HEK293 (cell line): Measurements from ENCODE around the gene CYP2F1.

Source experiments
- CTCF ChIA-PET: fragments of 350-600 bp; formaldehyde crosslinking; extraction: SDS; loops from one replicate; lab custom pipeline; 2021; ENCODE audit warnings: antibody characterized with exemption; lab: Yijun Ruan, JAX
- POLR2A ChIA-PET: fragments of 300-600 bp; formaldehyde crosslinking; extraction: SDS; loops from one replicate; lab custom pipeline; 2020; ENCODE audit warnings: antibody characterized with exemption, inconsistent platforms; lab: Yijun Ruan, JAX
- H3K27ac ChIP-seq: fragments of 200-500 bp; sonication (Bioruptor generic); 2 replicates; pipeline ENCODE4 v1.5.1; 2014; ENCODE audit warnings: low read depth, low read length, control low read depth, inconsistent platforms; ENCODE audit errors: extremely low read depth
- H3K36me3 ChIP-seq, 2 experiments: fragments of 200-500 bp in 1 of 2; sonication (Bioruptor generic) in 1 of 2; 1 replicate in 1 of 2; 2 replicates in 1 of 2; pipeline ENCODE4 v1.5.1; 2014 to 2017; ENCODE audit warnings: inconsistent platforms in 2 of 2, low read length in 2 of 2; ENCODE audit not compliant: control insufficient read depth in 2 of 2, insufficient read depth in 1 of 2
- H3K4me1 ChIP-seq: fragments of 200-500 bp; sonication (Bioruptor generic); 2 replicates; pipeline ENCODE4 v1.5.1; 2014; ENCODE audit warnings: mild to moderate bottlenecking, low read length, inconsistent platforms; ENCODE audit not compliant: control insufficient read depth, insufficient read depth
- H3K4me3 ChIP-seq: 2 replicates; pipeline ENCODE4 v1.5.1; 2011; ENCODE audit warnings: low read depth, mild to moderate bottlenecking, control low read depth, low read length, moderate library complexity
- H3K9me3 ChIP-seq: fragments of 200-500 bp; sonication (Bioruptor generic); 2 replicates; pipeline ENCODE4 v1.5.1; 2014; ENCODE audit warnings: low read depth, low read length, inconsistent platforms; ENCODE audit not compliant: control insufficient read depth, insufficient read depth
- HOXA7 ChIP-seq: sonication (generic); formaldehyde crosslinking; IDR thresholded peaks from 2 replicates; pipeline ENCODE4 v1.8.1; 2022; ENCODE audit warnings: missing genetic modification reagents, borderline replicate concordance
- INSM2 ChIP-seq: fragments of 450-650 bp; formaldehyde crosslinking; IDR thresholded peaks from 2 replicates; pipeline ENCODE4 v1.5.1; 2016; ENCODE audit warnings: missing biosample characterization, missing genetic modification characterization
- KLF8 ChIP-seq: fragments of 450-650 bp; formaldehyde crosslinking; IDR thresholded peaks from 2 replicates; pipeline ENCODE4 v1.5.1; 2016; ENCODE audit warnings: missing biosample characterization, missing genetic modification characterization
- KLF9 ChIP-seq: fragments of 450-650 bp; formaldehyde crosslinking; IDR thresholded peaks from 2 replicates; pipeline ENCODE4 v1.5.1; 2016; ENCODE audit warnings: missing biosample characterization, missing genetic modification characterization, low read depth
- PBX3 ChIP-seq: sonication (generic); formaldehyde crosslinking; IDR thresholded peaks from 2 replicates; pipeline ENCODE4 v1.8.1; 2022; ENCODE audit warnings: mild to moderate bottlenecking, moderate library complexity, missing genetic modification reagents
- SP7 ChIP-seq: fragments of 450-650 bp; formaldehyde crosslinking; IDR thresholded peaks from 2 replicates; pipeline ENCODE4 v1.5.1; 2016; ENCODE audit warnings: missing biosample characterization, missing genetic modification characterization
- TSHZ1 ChIP-seq: fragments of 450-650 bp; formaldehyde crosslinking; IDR thresholded peaks from 2 replicates; pipeline ENCODE4 v1.5.1; 2016; ENCODE audit warnings: missing biosample characterization, missing genetic modification characterization, borderline replicate concordance
- ZBTB17 ChIP-seq: fragments of 450-650 bp; formaldehyde crosslinking; IDR thresholded peaks from 2 replicates; pipeline ENCODE4 v1.5.1; 2016; ENCODE audit warnings: missing biosample characterization, missing genetic modification characterization
- ZEB2 ChIP-seq: fragments of 450-650 bp; formaldehyde crosslinking; IDR thresholded peaks from 2 replicates; pipeline ENCODE4 v1.5.1; 2016; ENCODE audit warnings: missing biosample characterization, missing genetic modification characterization
- ZIC2 ChIP-seq: fragments of 450-650 bp; formaldehyde crosslinking; IDR thresholded peaks from 2 replicates; pipeline ENCODE4 v1.5.1; 2016; ENCODE audit warnings: missing biosample characterization, missing genetic modification characterization
- ZNF114 ChIP-seq: fragments of 450-650 bp; formaldehyde crosslinking; IDR thresholded peaks from 2 replicates; pipeline ENCODE4 v1.5.0; 2017; ENCODE audit warnings: missing biosample characterization, missing genetic modification characterization
- ZNF133 ChIP-seq: fragments of 450-650 bp; formaldehyde crosslinking; IDR thresholded peaks from 2 replicates; pipeline ENCODE4 v1.5.1; 2016; ENCODE audit warnings: missing biosample characterization, missing genetic modification characterization
- ZNF146 ChIP-seq: fragments of 450-650 bp; formaldehyde crosslinking; IDR thresholded peaks from 2 replicates; pipeline ENCODE4 v1.5.1; 2016; ENCODE audit warnings: missing biosample characterization, missing genetic modification characterization
- ZNF16 ChIP-seq: fragments of 450-650 bp; formaldehyde crosslinking; IDR thresholded peaks from 2 replicates; pipeline ENCODE4 v1.5.1; 2016; ENCODE audit warnings: low read depth, missing biosample characterization, missing genetic modification characterization
- ZNF24 ChIP-seq: fragments of 450-650 bp; formaldehyde crosslinking; IDR thresholded peaks from 2 replicates; pipeline ENCODE4 v1.5.1; 2016; ENCODE audit warnings: missing biosample characterization, missing genetic modification characterization
- ZNF266 ChIP-seq: fragments of 450-650 bp; formaldehyde crosslinking; IDR thresholded peaks from 2 replicates; pipeline ENCODE4 v1.5.1; 2016; ENCODE audit warnings: missing biosample characterization, missing genetic modification characterization, low read depth
- ZNF366 ChIP-seq: fragments of 450-650 bp; formaldehyde crosslinking; conservative IDR thresholded peaks from 2 replicates; pipeline ENCODE4 v1.5.1; 2016; ENCODE audit warnings: missing biosample characterization, missing genetic modification characterization
- ZNF843 ChIP-seq: fragments of 450-650 bp; formaldehyde crosslinking; IDR thresholded peaks from 2 replicates; pipeline ENCODE4 v1.5.1; 2016; ENCODE audit warnings: missing biosample characterization, missing genetic modification characterization
- ZSCAN18 ChIP-seq: fragments of 450-650 bp; formaldehyde crosslinking; IDR thresholded peaks from 2 replicates; pipeline ENCODE4 v1.5.1; 2016; ENCODE audit warnings: missing biosample characterization, missing genetic modification characterization

CYP2F1 gene

GRCh38 chr19:41106177-41106576 lies 8.1 kb upstream of the CYP2F1 start:
- H3K27ac ChIP-seq: no peak overlapping the region
- TF ChIP-seq ZBTB17 (tag by site-specific recombination): no peak
- no peak for TF ChIP-seq INSM2
- no peak for TF ChIP-seq ZNF146
- TF ChIP-seq ZEB2 (tag by site-specific recombination): no peak
- TF ChIP-seq KLF9 (tag by site-specific recombination): no peak
- TF ChIP-seq PBX3 (CRISPR knock-in tag): no peak
- TF ChIP-seq ZNF114 (tag by site-specific recombination): no peak
- POLR2A ChIA-PET: no interaction called here
- no peaks in the 10 kb centered on the region for H3K36me3 ChIP-seq
- H3K4me1 ChIP-seq: no peaks in the 10 kb centered on the region
- no peaks in the 10 kb centered on the region for H3K9me3 ChIP-seq
- no peak overlapping the region for H3K4me3 ChIP-seq
- CTCF ChIA-PET: no interaction called here

GRCh38 chr19:41111296-41111695 lies 2.9 kb upstream of the CYP2F1 start:
- POLR2A ChIA-PET: no interaction called here

More at GRCh38 chr19:41111296-41111695, 2.9 kb upstream of the CYP2F1 start:
- no peak overlapping the region for H3K4me3 ChIP-seq
- H3K36me3 ChIP-seq: no peaks in the 10 kb centered on the region
- H3K4me1 ChIP-seq: no peaks in the 10 kb centered on the region
- H3K27ac ChIP-seq: no peak overlapping the region
- TF ChIP-seq ZNF133 (tag by site-specific recombination): no peak
- TF ChIP-seq SP7 (tag by site-specific recombination): no peak
- TF ChIP-seq KLF8 (tag by site-specific recombination): no peak
- TF ChIP-seq HOXA7 (CRISPR knock-in tag): no peak
- no peak for TF ChIP-seq ZNF266 (tag by site-specific recombination)
- no peak for TF ChIP-seq ZNF366
- no peak for TF ChIP-seq ZNF24 (tag by site-specific recombination)
- TF ChIP-seq ZNF843: no peak
- TF ChIP-seq ZNF16 (tag by site-specific recombination): no peak
- TF ChIP-seq ZSCAN18 (tag by site-specific recombination): no peak
- no peak for TF ChIP-seq TSHZ1 (tag by site-specific recombination)
- no peak for TF ChIP-seq ZIC2
- CTCF ChIA-PET: interaction anchor here (0.8 to 1.2 kb wide), 2 partner anchors 15 to 34 kb away, joined by 3 to 5 read pairs; no protein-coding TSS in a partner anchor
- 0 out of 2 replicates have a peak, but pooled peaks cover 5% of the 10 kb centered on the region for H3K9me3 ChIP-seq
